GM12865 (cell line): ENCODE measurements around the gene NRP2.

Source experiments
- DNase-seq: peaks from one replicate; pipeline ENCODE4 v3.0.0; 2010; ENCODE audit warnings: low read depth
- H3K4me3 ChIP-seq: 2 replicates; pipeline ENCODE4 v1.5.1; 2011; ENCODE audit warnings: mild to moderate bottlenecking, low read depth, low read length, control low read depth
- CTCF ChIP-seq: IDR thresholded peaks from 2 replicates; pipeline ENCODE4 v1.5.1; 2011; ENCODE audit warnings: low read length, control low read depth, low read depth, inconsistent platforms; ENCODE audit not compliant: insufficient read depth; ENCODE audit errors: missing control alignments

NRP2 gene

GRCh38 chr2:205714058-205714776 is 31.9 kb downstream of the NRP2 start:
- no peak overlapping the region for H3K4me3 ChIP-seq
- no peak for TF ChIP-seq CTCF
- peak; percentile 77 for DNase-seq

GRCh38 chr2:205714789-205715720 is 32.8 kb downstream of the NRP2 start:
- no peak for TF ChIP-seq CTCF
- DNase-seq, result no peak
- H3K4me3 ChIP-seq, result no peak overlapping the region

GRCh38 chr2:205715831-205716525 is 33.7 kb downstream of the NRP2 start:
- DNase-seq, result no peak
- no peak for TF ChIP-seq CTCF
- no peak overlapping the region for H3K4me3 ChIP-seq

GRCh38 chr2:205717175-205717846 is 35.0 kb downstream of the NRP2 start:
- DNase-seq, result no peak
- no peak for TF ChIP-seq CTCF
- no peak overlapping the region for H3K4me3 ChIP-seq

GRCh38 chr2:205717999-205718398 is 35.7 kb downstream of the NRP2 start:
- no peak overlapping the region for H3K4me3 ChIP-seq
- TF ChIP-seq CTCF, result no peak
- DNase-seq, result no peak

- TF ChIP-seq CTCF, result no peak
- DNase-seq, result no peak
- no peak overlapping the region for H3K4me3 ChIP-seq
Observed at GRCh38 chr2:205719847-205720246, 37.5 kb downstream of the NRP2 start.
